Measurements from ENCODE around the gene FEV.

DNA sequence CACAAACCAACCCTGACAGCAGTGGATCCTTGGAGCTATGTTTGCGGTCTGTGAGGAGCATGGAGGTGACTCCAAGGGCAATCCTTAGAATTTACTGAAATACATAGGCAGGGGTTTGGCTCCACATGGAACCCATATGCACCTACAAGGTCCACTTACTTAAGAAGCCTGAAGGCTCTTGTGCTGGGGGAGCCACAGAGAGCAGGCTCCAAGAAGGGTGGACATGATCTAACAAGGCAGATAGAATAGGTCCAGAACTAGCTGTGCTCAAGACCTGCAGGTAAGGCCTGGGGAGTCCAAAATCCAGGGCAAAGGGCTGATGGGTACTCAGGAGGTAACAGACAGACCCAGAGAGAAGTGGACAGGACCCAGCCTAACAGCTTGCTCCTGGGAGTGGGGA lies 26.7 kb downstream of the FEV start:
- TF ChIP-seq POLR2A (IDR thresholded peaks at IDR 0.05; ENCODE audit: low read depth, low read length) (no peak), SPI1 (IDR thresholded peaks at IDR 0.05; ENCODE audit: low read depth, low read length) (no peak), POLR2AphosphoS5 (IDR thresholded peaks at IDR 0.05; ENCODE audit: low read depth, low read length) (no peak), TAF1 (IDR thresholded peaks at IDR 0.05; ENCODE audit: low read depth, low read length) (no peak)

Measured in GM12891 (cell line).